ENCODE data around the gene ATP9B.

Gene ATP9B

GRCh38 chr18:79397830-79398761, 328.9 kb downstream of the ATP9B start:
- DNase-seq (ENCODE audit: low read depth), result no peak

GRCh38 chr18:79399275-79400081, 330.3 kb downstream of the ATP9B start:
- no peak for DNase-seq (ENCODE audit: low read depth)

- DNase-seq (ENCODE audit: low read depth), result peak; percentile 51
Measured at GRCh38 chr18:79400091-79400590, 330.9 kb downstream of the ATP9B start.

- peak; percentile 45 for DNase-seq (ENCODE audit: low read depth)
Measured at GRCh38 chr18:79400591-79401381, 331.6 kb downstream of the ATP9B start.

- DNase-seq (ENCODE audit: low read depth), result no peak
Measured at GRCh38 chr18:79401494-79402208, 332.5 kb downstream of the ATP9B start.

- DNase-seq (ENCODE audit: low read depth), result no peak
Measured at GRCh38 chr18:79402209-79402576, 333.0 kb downstream of the ATP9B start.

- DNase-seq (ENCODE audit: low read depth), result no peak
Measured at GRCh38 chr18:79402977-79403722, 334.0 kb downstream of the ATP9B start.

- DNase-seq (ENCODE audit: low read depth), result no peak
Measured at GRCh38 chr18:79403723-79404566, 334.8 kb downstream of the ATP9B start.

- no peak for DNase-seq (ENCODE audit: low read depth)
Measured at GRCh38 chr18:79404567-79404910, 335.3 kb downstream of the ATP9B start.

- no peak for DNase-seq (ENCODE audit: low read depth)
Measured at GRCh38 chr18:79405019-79405780, 336.0 kb downstream of the ATP9B start.

GRCh38 chr18:79405781-79406575, 336.8 kb downstream of the ATP9B start:
- DNase-seq (ENCODE audit: low read depth), result peak; percentile 76

- no peak for DNase-seq (ENCODE audit: low read depth)
Measured at GRCh38 chr18:79406708-79407107, 337.5 kb downstream of the ATP9B start.

- DNase-seq (ENCODE audit: low read depth), result no peak
Measured at GRCh38 chr18:79409313-79409712, 340.1 kb downstream of the ATP9B start.

- DNase-seq (ENCODE audit: low read depth), result no peak
Measured at GRCh38 chr18:79410171-79410641, 341.0 kb downstream of the ATP9B start.

- DNase-seq (ENCODE audit: low read depth), result no peak
Measured at GRCh38 chr18:79410731-79411613, 341.8 kb downstream of the ATP9B start.

- DNase-seq (ENCODE audit: low read depth), result no peak
Measured at GRCh38 chr18:79411614-79412526, 342.7 kb downstream of the ATP9B start.
